Glomerular visceral epithelial cell (primary cell): ENCODE data around the gene GUCA2A.

Source experiments
- DNase-seq: peaks from one replicate; pipeline ENCODE4 v3.0.0-alpha.2; 2016; ENCODE audit errors: extremely low spot score

Gene GUCA2A

DNA sequence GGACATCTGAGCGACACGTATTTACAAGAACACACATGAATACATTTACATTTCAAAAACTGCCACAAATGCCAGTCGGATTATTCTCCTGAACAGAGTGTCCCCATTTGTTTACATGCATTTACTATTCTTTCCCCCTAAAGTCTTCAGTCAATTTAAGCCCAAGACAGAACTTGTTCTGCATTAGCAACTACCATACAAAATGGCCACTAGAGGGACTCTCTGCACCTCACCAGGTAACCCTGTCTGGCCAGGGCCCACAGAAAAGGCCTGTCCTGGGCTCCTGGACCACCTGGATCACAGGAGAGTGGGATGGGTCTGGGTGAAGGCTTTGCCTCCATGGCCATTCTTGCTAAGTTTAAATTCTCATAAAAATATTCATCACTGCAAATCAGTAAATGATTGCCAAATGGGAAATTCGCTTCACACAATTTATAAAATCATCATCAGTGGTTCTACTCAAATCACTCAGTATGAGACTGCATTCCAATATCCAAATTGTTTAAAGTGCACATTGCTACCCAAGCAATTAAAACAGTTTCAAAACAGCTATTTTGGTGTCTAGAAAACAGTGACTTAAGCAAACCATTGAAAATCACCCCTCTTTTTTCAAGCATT, 12.5 kb upstream of the GUCA2A start:
- DNase-seq: peak; percentile 52

- no peak for DNase-seq
These were observed 10.9 kb upstream of the GUCA2A start for GRCh38 chr1:42175314-42176054.

DNA sequence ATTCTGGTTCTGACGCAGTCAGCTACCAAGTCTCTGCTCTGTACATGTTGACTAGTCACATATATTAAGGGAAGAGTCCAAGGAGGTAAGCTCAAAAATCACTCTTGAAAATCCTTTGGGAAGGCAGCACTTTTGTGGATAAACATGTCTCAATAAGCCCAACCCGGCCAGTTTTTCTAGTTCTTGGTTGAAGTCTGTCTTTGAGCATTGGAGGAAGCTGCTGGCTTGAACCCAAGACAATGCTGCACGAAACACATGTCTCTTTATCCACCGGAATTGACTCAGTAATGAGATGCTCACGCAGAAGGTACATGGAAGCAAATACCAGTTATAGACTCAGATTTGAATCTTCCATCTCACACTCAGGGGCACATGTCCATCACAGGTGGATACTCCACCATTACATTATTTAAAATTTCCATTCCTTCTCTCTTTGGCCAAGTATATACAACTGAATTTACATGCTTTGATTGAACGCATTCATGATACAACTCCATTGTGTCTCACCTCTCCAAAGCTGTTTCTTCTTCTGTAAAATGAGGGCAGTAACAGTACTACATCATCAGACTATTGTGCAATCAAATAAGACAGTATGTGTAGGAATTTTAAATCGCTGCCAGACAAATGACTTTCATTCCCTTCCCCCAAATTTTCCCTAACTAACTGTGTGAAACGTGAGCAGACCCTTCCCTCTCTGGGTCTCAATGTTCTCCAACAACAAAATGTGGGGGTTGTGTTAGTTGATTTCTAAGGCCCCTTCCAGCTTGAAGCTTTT, 9.6 kb upstream of the GUCA2A start:
- no peak for DNase-seq

DNA sequence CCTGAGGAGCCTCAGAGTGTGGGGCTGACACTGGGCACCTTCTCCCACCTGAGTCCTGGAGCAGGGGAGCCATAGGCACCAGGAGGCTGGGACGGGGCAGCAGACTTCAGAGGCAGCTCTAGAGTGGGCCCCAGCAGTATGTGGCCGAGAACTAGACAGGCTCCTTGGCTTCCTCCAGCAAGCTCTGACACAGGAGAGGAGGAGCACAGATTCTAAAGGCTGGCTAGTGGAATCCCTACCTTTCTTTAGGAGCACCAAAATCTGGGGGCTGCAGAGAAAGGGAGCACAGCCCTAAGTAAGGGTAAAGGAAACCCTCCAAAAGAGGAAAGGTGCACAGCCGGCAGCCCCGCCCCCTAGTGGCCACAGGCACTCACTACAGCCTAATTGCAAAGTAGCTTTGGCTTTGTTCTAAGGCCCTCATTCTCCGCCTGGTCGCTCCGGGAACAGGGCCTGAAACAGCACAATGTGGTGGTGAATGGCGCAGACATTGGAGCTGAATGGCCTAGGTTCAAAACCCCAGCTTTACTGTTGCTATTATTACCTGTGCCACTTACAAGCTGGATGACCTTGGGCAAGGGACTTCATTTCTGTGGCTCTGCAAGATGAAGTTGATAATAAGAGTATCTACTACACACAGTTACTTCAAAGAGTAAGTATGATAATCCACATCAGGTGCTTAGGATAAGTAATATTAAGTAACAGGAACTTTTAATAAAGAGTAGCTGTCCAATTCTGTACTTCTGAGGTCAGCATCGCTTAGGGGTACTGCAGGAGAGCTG, 8.8 kb upstream of the GUCA2A start:
- peak; percentile 54 for DNase-seq

- DNase-seq: no peak
These were observed 8.0 kb upstream of the GUCA2A start for GRCh38 chr1:42172381-42173133.

DNA sequence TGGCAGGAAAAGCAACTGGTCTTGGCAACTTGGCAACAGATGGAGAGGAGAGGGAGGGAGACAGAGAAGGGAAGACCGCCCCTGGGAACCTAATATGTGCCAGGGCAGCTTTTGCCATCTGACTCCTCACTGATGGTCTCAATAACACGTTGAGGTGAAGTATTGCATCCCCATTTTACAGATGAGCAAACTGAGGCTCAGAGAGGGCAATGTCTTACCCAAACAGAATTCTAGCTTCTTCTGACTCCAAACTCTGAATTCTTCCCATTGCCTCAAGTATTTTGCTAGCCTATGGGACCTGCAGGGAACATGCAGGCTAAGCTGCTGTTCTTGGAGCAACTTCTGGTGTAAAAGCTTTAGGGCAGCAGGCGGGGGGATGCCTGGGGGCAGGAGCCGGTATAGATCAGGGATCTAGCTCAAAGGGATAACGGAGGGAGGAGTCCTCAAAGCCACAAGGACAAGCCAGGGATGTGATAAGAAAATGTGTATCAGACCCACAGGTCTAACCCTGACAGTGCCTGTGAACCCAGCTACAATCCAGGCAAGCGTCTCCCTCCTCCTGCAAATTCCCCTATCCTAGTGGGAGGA, 7.2 kb upstream of the GUCA2A start:
- DNase-seq: no peak

DNA sequence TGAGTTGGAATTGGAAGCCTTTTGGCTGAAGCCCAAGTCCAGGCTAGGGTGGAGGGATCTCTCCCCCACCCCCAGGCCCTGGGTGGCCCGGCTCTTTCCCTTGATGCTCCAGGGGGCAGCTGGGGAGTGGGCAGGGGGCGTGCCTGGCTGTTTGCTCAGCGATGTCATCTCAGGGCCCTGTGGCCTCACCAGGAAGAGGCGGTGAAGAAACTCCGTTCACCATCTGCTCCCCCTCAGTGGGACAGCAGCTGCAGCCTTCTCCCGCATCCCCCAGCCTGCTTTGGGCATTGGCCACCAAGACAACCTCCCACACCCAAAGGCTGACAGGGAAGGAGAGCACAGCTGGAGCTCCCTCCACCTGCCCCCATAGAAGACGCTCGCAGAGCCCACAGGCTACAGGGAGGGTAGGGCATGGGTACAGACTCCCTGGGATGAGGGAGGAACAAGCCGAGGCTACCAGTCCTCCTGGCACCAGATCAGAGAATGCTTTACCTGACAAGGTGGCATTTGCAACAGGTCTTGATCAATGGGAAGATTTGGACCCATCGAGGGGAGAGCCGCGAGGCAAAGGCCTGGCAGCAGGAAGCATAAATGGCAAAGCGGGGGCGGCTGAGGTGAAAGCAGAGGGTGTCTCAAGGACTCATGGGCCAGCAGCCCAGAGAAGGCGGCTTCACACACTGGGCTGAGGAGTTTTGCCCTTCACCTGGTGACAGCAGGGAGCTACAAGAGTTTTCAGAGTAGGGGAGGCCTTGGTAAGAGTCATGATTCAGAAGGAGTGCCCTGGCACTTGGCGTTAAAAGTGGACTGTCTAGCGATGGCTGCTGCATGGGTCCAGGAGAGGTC, 6.5 kb upstream of the GUCA2A start:
- DNase-seq: no peak

DNA sequence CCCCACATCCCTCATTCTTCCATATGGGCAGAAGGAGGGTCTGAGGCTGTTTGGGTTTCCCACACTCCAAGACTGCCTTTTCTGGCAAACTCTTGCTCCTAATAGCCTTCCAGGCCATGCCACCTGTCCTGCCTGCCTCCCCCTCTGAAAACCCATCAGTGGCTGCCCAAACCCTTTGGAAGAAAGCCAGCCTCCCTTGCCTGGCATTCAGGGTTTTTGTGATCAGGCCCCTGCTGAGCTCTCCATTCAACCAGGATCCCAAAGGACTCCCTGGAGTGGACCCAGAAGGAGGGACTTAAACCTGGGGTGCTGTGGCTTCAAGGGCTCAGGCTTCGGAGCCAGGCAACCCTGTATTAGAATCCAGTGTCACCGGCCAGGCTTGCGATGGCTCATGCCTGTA, 4.2 kb upstream of the GUCA2A start:
- DNase-seq: no peak

- DNase-seq: no peak
These were observed 3.8 kb upstream of the GUCA2A start for GRCh38 chr1:42168391-42168670.

DNA sequence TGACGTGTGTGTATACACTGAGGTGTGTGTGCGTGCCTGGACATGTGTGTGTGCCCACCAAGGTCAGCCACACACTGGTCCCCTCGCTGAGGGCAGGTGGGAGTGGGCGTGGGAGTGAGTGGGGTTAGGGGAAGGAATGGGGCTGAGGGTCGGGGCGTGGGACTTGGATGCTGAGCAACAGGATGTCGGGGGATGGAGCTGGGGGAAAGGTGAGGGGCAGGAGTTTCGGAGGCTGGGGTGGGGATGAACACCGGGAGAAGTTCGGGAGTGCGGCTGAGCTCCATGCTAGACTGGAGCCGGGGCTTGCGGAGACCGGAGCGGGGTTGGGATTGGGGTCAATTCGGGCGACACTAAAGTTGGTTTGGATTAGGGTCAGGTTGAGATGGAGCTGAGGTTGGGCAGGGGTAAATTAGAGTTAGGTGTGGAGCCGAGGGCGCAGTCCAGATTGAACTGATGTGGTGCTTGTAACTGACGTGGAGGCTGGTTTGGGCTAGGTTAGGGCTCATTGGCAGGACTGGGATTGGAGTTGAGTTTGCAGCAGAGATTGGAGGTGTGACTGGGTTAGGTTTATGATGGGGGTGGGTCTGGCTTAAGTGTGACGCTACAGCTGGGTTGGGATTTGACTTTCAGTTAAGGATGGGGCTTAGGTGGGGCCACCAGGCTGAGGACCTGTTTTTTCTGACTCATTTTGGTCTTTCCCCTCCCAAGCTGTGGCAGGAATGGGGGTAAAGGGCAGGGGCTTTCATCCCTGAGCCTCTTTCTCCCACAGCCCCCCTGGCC, 3.3 kb upstream of the GUCA2A start:
- DNase-seq: no peak

DNA sequence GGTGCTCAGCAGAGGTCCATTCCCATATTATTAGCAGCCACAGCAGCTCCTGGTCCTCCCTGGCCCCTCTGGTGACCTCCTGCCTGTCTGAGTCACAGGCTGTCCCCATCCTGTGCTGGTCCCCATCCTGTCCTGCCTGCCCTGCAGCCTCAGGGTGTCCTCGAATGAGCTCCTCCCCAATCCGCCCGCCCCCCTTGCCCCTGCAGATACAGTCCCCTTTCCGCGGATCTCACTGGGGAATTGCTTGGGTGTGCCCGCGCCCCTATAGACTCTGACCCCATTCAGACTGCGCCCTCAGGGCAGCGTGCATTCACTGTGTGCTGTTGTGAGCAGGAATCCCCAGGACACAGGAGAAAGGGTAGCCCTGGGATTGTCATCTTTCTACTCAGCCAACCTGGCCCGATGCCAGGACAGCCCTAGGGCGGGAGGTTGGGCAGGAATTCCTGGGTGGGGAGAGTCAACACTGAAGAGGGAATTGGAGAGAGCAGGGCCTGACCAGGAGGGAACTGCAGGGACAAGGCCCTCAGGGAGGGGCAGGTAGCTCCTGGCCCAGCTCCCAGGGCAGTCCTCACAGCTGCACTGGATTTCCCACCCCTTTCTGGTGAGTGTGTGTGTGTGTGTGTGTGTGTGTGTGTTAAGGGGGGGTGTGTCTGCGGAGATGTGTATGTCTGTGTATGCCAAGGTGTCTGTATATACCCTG, 1.1 kb upstream of the GUCA2A start:
- DNase-seq: peak; percentile 82

DNA sequence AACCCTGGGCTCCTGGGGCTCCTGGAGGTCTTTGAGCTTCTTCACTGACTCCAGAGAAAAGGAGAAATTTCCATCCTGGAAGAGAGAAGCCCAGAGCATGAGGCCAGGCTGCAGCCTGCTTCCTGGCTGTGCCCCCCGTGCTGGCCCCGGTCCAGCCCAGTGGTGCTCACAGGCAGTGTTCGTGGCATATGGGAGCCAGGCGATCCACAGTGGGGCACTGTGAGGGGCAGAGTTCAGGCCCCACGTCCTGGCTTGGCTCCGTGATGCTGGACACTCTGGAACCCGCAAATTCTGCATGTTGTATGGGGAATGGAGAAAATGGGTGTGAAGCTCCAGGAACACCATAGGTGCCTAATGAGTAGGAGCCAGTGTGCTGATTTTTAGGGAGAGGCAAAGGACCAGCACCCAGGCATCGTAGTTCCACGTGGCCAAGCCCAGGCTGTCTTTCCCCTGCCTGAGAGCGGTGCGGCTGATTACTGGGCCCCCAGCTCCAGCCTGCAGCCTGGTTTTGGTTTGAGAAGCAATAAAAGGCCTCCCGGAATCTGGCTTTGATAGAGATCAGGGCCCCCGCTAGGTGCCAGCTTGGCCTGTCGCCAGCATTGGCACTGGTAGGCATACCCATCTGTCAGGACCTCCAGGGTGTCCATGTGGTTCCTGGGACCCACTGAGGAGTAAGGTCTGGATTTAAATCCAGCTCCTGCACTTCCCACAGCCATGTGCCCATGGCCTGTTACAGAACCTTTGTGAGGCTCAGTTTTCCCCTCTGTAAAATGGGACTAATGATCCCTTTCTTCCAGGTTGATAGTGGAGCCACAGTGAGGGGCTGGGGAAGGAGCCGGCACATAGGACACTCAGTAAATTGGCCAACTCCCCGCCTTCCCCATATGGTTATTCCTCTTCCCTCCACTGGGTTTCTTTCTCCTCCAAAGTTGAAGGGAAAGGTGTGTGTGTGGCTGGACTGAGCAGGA, 725 bp downstream of the GUCA2A start:
- DNase-seq: no peak

GRCh38 chr1:42163114-42163513, 1.4 kb downstream of the GUCA2A start:
- no peak for DNase-seq

DNA sequence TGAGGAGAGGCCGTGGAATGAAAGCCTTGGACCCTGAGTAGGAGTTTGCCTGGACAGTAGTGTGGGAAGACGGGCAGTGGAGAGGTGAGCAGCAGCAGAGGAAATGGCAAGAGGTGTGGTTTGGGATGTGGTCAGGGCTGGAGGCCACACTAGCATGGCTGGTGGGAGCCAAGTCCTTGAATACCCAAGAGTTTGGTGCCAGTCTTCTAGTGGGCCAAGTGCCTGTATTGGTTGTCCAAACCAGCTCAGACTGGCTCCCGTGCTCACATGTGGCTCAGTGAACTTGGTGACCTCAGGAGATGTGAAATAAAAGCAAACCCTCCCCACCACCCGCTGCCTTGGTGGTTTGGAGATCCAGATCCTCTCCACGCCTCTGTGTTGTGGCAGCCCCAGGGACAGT, 2.4 kb downstream of the GUCA2A start:
- no peak for DNase-seq

- DNase-seq: no peak
These were observed 6.4 kb downstream of the GUCA2A start for GRCh38 chr1:42158189-42158588.

GRCh38 chr1:42157667-42158066, 6.9 kb downstream of the GUCA2A start:
- no peak for DNase-seq

GRCh38 chr1:42155362-42155761, 9.2 kb downstream of the GUCA2A start:
- DNase-seq: no peak

- DNase-seq: no peak
These were observed 9.9 kb downstream of the GUCA2A start for GRCh38 chr1:42154685-42155084.
